Measurements from ENCODE around the gene POU3F3.

The POU3F3 gene

DNA sequence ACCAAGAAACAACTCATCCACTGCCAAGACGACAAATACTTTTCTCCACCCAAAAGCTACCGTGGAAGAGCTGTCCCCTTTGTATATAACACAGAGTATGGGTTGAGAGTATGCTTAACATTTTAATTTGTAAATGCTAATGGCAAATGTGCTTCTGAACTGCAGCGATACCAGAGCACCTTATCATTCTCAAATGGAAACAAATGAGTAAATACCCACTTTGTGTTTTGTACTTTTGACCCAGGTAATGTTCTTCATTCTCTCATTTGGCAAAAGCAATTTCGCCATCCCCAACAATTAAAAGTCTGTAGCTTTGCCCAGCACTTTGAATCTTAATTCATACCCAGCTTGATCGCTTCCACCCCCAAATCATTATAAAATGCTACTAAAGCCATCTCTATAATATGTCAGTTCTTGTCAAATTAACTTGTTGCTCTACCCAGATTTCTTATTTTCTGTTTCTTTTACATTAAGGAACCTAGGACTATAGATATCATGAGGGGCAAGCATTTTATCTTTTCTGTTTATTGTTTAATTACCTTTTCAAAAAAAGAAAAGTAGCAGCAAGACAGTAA lies 6.2 kb upstream of the POU3F3 start:
- DNase-seq = no peak

DNA sequence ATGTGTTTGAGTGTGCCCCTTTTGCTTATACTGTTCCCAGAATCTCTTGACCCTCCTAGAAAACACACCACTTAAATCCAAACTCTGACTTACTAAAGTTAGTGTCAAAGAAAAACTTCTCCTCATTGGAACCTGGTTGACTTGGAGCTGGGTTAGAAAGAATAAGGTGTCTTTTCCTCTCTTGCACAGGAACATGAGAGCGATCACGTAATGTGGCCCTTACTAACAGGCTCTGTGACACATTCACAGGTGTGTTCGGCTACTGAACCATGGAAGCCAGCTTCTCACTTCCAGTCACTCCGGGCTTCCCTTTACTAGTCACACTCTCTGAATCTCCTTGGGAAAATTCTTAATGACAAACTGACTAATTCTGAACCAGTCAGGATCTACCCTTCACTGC lies 5.4 kb upstream of the POU3F3 start:
- DNase-seq = no peak

DNA sequence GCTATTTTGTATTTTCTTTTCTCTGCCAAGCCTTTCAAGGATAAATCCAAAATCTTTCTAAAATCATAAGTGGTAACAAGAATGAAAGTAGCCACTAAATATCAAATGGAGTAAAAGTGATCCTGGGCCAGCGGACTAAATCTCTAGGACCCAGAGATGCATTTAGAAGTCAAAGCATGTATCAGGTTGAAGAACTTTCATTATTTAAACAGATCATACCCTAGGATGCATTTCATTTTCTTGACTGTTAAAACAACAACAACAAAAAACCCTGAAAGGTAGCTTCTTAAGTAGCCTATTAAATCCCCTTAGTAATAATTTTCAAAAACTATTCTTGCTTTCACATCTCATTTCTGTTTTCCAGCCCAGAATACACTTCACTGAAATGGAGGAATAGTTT lies 4.8 kb upstream of the POU3F3 start:
- DNase-seq = no peak

DNA sequence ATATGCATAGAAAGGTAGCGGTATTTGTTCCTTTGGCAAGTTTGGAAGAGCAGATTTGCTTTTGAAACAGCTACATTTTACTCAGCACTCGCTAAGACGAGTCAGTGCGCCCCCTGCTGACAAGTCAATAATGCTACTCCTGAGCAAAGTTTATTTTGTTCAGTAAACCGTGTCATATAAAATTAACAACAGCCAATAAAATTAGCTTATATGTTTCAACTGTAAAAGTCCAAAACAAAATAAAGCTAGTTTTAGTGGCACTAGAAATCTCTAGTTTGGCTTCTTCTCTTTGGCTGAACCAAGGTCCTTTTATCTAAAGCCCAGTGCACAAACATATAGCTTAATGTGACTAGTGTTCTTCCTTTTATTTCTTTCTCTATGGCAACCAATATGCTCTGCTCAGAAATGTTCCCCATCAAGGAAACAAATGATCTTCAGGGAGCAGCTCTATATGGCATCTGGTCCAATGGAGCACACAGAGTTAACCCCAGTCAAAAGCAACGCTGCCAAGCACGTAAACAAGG lies 4.2 kb upstream of the POU3F3 start:
- DNase-seq = no peak

DNA sequence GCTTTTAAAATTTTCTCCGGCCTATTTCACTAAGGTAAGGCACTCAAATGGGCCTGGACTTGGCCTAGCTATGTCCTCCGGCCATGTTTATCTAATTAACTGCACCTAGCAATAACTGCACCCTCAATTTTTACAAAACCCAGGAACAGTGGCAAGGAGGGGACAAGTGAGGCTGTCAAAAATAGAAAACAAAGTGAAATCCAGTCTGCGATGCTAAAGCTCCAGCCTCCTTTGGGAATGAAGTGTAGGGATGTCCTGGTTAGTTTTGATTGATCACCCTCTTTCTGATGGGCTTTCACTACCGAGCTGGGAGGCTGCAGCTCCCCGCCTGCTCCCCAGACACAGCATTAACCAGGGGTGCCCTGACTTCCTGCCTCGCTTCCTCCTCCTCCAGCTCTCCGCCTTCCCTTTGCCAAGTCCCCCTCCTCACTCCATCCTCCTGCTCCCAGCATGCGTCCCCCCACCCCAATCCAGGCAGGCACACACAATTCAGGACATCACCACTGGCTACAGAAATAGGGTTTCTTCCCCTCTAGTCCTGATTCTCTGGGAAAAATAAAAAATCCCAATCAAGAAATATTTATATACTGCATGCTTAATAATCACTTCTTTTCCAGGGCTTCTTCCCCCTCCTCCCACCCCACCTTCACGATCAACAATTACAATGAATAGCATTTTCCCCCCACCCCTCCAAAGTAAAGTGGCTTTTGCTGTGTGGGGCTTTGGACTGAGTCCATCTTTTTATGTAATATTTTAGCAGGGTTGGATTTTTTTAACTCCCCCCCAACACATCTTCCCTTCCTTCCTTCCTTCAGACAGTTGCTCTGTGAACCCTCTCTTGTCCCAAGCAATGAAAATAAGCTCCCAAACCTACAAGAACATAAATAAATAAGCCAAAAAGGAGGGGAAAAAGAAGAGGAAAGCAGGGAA lies 3.3 kb upstream of the POU3F3 start:
- no peak for DNase-seq

DNA sequence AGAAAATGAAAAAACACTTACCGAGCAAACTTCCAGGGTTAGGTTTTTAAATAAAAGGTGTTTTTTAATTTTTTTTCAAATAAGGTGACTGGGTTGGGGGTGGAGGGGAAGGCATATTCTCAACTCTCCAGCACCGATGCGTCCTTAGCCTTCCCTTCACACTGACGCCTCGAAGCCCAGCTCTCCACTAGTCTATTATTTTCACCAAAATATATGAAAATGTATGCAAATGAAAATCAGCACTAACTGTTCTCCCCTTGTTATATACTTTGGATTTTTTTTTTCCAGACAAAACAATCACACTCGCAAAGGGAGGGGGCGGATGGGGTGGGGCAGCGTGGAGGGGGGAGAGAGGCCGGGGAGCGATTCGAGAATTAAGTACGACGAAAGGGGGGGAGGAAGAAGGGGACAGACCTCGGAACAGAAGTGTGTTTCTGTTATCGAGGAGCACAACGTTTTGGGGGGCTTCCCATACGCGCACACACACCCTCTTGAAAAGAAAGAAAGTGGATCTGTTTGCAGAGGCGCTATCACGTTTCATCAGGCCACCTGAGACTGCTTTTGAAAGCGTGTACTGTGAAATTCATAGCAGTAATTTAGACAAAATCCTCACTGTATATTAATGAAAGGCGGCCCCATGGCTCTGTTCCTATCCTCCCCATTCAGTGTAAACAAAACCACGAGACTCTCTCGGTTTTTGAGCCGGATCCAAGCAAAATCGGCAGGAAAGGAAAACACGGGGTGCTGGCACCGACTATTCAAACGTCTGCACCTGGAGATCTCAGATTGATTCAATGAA lies 2.4 kb upstream of the POU3F3 start:
- DNase-seq = no peak

DNA sequence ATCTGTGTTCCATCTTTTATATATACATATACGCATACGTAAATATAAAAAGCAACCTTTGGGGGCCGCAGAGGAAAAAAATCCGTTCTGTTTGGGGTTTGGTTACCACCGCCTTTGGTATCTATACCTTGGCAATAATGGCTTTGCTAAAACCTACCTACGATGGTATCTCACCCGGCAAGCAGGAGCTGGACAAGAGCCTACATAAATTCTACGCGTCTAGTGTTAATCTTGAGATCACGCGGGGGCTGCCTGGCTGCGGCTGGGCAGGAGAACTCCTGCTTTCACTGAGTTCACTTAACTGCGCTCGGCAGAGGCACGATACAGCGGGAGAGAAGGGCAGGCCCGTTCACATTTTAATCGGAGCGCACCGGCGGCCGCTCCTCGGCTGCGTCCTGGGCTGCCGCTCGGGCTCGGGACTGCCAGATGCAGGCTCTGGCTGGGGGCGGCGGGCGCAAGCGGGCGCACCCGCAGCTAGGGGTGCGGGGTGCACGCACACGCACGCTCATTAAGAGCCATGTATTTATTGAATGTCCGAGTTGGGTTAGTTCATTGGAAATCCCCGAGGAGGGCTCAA lies 1.7 kb upstream of the POU3F3 start:
- no peak for DNase-seq

DNA sequence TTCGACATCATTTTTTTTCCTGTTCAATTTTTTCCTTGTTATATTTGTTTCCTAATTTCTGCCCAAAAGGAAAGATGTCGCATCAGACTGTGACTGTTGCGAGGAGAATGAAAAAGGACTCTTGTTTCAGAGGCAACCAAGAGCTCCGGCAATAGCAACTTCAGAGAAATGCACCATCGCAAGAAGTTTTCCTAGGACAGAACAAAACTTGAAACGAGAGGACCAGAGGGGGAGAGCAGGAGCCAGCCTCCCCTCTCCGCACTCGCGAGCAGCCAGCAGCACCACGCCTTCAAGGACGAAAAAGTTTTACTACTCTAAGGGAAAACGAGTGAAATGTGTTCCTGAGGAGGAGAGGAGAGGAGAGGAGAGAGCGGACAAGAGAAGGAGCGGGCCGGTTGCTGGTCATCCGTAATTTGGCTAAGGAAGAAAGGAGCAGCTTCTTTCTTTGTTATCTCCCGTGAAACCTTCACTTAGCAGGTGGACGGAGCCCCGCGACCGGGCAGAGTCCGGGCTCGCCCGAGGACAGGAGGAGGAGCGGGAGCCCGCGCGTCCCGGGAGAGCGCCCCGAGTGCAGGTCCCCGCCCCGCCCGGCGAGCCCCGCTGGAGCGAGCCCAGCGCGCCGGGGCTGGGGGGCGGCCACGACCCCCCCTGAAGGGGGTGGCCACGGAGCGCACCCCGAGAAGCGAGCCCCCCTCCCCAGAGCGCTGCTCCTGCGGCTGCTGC lies 744 bp downstream of the POU3F3 start:
- DNase-seq = no peak

DNA sequence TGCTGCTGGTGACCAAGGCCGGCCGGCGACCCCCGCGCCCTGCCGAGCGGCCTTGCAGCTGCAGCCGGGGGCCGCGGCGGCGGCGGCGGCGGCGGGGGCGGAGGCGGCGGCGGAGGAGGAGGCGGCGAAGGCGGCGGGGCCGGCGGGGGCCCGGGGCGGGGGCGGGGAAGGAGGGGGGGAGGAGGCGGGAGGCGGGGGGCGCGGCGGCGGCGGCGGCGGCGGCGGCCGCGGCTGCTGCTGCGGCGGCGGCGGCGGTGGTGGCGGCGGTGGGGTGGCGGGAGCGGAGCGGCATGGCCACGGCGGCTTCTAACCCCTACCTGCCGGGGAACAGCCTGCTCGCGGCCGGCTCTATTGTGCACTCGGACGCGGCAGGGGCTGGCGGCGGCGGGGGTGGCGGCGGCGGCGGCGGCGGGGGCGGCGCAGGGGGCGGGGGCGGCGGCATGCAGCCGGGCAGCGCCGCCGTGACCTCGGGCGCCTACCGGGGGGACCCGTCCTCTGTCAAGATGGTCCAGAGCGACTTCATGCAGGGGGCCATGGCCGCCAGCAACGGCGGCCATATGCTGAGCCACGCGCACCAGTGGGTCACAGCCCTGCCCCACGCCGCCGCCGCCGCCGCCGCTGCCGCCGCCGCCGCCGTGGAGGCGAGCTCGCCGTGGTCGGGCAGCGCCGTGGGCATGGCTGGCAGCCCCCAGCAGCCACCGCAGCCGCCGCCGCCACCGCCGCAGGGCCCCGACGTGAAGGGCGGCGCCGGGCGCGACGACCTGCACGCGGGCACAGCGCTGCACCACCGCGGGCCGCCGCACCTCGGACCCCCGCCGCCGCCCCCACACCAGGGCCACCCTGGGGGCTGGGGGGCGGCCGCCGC lies 1.5 kb downstream of the POU3F3 start:
- DNase-seq = no peak

DNA sequence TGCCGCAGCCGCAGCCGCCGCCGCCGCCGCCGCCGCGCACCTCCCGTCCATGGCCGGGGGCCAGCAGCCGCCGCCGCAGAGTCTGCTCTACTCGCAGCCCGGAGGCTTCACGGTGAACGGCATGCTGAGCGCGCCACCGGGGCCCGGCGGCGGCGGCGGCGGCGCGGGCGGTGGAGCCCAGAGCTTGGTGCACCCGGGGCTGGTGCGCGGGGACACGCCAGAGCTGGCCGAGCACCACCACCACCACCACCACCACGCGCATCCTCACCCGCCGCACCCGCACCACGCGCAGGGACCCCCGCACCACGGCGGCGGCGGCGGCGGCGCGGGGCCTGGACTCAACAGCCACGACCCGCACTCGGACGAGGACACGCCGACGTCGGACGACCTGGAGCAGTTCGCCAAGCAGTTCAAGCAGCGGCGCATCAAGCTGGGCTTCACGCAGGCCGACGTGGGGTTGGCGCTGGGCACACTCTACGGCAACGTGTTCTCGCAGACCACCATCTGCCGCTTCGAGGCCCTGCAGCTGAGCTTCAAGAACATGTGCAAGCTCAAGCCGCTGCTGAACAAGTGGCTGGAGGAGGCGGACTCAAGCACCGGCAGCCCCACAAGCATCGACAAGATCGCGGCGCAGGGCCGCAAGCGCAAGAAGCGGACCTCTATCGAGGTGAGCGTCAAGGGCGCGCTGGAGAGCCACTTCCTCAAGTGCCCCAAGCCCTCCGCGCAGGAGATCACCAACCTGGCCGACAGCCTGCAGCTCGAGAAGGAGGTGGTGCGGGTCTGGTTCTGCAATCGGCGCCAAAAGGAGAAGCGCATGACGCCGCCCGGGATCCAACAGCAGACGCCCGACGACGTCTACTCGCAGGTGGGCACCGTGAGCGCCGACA lies 2.4 kb downstream of the POU3F3 start:
- no peak for DNase-seq

DNA sequence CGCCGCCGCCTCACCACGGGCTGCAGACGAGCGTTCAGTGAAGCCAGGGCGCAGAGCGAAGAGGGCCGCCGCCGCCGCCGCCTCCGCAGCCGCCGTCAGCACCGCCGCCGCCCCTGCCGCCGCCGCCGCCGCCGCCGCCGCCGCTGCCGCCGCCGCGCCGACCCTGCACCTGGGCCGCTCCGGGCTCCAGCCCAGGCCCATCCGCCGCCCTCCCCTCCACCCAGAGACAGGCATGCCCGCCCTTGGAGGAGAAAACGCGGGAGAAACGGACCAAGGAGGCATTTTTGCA lies 3.0 kb downstream of the POU3F3 start:
- no peak for DNase-seq

DNA sequence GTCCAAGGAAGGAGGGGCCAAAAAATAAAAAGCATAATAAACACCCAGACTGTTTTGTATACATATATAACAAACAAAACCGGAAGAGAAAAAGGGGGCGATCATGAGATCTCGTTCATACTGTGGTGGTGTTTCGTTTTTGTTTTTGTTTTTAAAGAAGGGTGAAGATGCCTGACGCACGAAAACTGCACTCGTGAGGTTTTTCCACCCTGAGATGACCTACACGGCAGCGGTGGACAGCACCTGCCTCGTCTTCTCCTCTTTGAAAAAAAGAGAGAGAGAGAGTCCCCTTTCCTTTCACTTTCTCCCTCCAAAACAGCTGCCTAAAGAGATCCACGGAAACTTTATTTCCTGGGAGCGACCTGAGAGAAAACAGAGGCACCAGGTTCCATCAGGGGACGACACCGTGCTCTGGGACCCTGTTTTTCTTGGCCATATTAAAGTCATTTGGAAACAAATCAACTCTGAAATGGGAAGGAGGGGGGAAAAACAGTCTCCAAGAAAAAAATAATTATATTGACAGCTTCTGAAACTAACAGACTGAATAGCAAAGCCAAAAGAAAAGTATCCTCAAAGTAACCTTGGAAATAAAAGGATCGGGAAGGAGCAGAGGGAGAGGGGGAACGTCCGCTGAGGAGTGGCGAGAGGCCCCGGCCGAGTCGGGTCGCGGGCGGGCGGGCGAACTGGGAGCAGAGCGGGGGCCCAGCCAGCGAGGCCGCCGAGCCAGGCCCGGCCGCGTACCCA lies 3.5 kb downstream of the POU3F3 start:
- DNase-seq = no peak

DNA sequence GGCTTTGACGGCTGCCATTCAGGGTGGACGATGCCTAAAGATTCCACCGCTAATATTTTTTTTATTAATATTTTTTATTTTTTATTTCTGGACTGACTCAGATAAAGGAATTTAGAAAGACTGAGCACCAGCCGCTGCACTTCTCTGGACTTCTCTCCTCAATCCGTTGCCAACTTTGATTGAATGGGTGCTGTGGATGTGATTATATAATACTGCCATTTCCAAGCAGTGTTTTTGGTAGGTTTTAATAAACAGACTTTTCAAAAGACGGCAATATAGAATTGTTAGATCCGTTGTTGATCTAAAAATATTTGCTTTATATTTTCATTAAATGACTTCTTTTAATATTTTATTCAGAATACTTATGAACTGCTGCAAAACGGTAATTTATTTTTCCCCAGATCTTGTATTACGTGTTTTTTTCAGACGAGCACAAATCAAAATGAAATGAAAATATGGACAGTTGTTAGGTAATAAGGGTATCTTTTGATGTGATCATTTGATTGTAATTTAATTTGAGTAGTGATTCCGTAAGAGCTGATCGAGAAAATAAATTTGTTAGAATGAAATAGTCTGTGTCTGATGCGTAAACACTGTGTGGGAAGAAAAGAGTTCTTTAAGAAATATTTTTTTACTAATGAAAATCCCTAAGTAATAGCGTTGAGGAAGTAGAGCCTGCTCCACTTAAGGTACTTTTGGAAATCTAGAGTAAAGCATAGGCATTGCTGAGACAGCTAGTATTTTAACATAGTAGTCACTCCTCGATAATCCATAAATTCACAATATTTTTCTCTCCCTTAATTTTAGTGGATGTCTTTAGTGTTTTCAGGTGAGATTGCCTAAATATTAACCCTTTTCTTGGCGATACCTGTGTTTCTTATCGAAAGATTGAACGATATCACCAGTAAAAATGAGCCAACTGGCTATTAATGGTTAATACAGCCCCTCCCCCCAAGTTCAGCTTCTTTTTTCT lies 4.4 kb downstream of the POU3F3 start:
- no peak for DNase-seq

DNA sequence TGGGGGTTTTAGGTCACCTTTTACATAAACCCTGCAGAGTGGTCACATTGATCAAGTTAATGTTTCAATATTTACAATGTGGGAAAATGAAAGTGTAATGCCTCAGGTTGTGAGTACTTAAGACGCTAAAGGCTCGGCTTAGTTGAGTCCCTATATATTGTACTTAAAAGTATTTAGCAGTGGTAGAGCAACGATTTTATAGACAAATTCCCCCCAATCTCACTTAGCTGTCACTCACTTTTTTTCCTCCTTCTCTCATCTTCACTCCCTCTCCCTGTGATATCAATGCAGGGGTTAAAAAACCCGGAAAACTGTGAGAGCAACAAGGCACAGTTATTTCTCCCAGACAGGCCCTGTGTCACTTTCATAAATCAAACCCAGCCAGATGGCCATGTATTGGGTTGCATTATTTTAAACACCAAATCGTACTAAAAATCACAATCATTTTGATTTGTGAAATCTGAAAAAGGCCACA lies 5.4 kb downstream of the POU3F3 start:
- DNase-seq = no peak

DNA sequence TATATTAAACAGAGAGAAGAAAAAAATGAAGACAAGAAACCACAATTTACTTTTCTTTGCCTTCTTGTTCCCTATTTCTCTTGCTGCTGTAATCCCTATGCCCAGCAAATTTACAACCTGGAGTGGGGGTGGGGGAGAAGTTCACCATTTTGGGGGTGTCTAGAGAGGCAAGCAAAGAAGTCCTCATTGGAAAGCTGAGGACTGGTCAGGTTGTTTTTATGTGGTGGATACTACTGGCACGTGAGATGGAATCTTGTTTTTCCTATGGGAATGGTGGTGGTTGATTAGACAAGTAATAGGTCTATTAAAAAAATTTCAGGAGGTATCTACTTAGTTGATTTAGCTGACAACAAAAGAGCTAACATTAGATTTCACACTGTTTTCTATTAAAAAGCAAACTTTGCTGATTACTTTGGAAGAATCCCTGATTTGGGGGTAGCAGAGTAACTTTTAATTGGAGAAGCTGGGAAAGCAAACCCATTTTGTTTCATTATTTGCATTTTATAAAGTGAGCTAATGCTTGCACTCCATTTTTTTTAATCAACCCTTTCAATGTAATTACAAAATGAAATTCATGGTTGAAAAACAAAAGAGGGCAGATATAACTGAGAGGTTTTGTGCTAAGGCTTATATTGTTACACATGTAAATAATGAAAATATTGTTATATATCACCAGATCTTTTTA lies 6.0 kb downstream of the POU3F3 start:
- no peak for DNase-seq

DNA sequence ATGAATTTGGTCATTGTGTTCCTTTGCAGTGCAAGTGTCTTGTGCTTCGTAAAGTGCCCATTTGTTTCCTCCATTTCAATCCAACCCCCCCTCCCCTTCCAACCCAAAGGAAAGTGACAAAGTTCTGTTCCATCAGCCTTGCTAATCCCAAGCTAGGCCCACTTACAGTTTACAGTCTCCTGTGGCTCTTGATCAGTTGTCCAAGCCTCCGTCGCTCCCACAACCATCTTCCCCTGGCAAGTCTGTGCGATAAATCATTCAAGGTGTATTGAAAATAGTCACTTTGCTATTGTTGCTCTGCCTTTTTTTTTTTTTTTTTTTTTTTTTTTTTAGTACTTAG lies 6.5 kb downstream of the POU3F3 start:
- no peak for DNase-seq

DNA sequence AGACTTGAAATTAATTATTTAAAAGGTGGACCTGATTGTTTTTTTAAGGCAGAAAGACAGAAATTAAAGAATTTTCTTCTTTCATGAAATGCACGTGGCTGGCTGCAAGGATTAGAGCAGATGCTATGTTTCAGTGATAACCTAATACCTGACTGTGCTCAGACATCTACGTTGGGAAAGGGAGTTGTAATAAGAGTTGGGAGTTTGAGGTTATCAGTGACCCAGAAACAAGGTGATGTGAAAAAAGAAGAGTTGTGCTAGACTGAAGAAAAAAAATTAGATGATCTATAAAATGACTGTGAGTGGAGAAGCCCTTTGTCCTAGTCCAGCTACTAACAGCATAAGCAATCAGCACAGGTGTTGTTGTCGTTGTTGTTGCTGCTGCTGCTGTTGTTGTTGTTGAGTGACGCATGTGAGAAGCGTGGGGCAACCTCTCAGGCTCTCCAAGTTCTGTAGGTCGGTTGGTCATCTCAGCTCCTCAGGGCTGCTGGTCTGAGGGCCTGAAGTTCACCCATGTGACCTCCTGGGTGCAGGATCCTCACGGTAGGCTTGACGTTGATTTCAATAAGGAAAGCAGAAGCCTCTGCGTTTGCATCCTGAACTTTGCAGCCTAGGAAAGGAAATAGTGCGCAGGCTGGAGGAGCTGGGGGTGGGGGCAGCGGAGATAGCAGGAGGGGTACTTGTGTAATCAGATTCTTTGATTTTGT lies 7.6 kb downstream of the POU3F3 start:
- no peak for DNase-seq

Data from SIG-M5 (cell line).